HG03108 (cell line): Measurements from ENCODE around the gene PELI1.
"Not testable (repeated sequence)": the region's sequence is repeated elsewhere in the genome, so short reads cannot be mapped to it uniquely, and the experiment has no call there.

Experiments
- ATAC-seq: cut with Tn5 transposase; IDR thresholded peaks from one replicate; pipeline ENCODE4 v1.9.1; 2021; ENCODE audit warnings: moderate library complexity; ENCODE audit not compliant: unreplicated experiment

PELI1 gene

GRCh38 chr2:64092502-64092901 is 51.7 kb downstream of the PELI1 start:
- ATAC-seq = peak; percentile 72

GRCh38 chr2:64090264-64090663 is 54.0 kb downstream of the PELI1 start:
- peak; percentile 39 for ATAC-seq

GRCh38 chr2:64086347-64087082 is 57.7 kb downstream of the PELI1 start:
- no peak for ATAC-seq

- no peak for ATAC-seq
These were observed 58.3 kb downstream of the PELI1 start for GRCh38 chr2:64085936-64086335.

GRCh38 chr2:64081046-64081445 is 63.2 kb downstream of the PELI1 start:
- ATAC-seq = no peak

GRCh38 chr2:64080179-64080578 is 64.0 kb downstream of the PELI1 start:
- ATAC-seq = no peak

- not testable (repeated sequence) for ATAC-seq
These were observed 64.5 kb downstream of the PELI1 start for GRCh38 chr2:64079688-64080087.

GRCh38 chr2:64076828-64077227 is 67.4 kb downstream of the PELI1 start:
- ATAC-seq = not testable (repeated sequence)

GRCh38 chr2:64074616-64075015 is 69.6 kb downstream of the PELI1 start:
- ATAC-seq = not testable (repeated sequence)

- no peak for ATAC-seq
These were observed 76.9 kb downstream of the PELI1 start for GRCh38 chr2:64067326-64067725.

GRCh38 chr2:64065516-64065915 is 78.7 kb downstream of the PELI1 start:
- no peak for ATAC-seq

GRCh38 chr2:64063924-64064331 is 80.3 kb downstream of the PELI1 start:
- no peak for ATAC-seq

- no peak for ATAC-seq
These were observed 80.8 kb downstream of the PELI1 start for GRCh38 chr2:64063454-64063853.

- ATAC-seq = no peak
These were observed 81.4 kb downstream of the PELI1 start for GRCh38 chr2:64062840-64063239.

- ATAC-seq = no peak
These were observed 85.0 kb downstream of the PELI1 start for GRCh38 chr2:64059270-64059669.

GRCh38 chr2:64056021-64056420 is 88.2 kb downstream of the PELI1 start:
- ATAC-seq = no peak

- ATAC-seq = no peak
These were observed 89.9 kb downstream of the PELI1 start for GRCh38 chr2:64054161-64054915.

- ATAC-seq = no peak
These were observed 91.6 kb downstream of the PELI1 start for GRCh38 chr2:64052463-64053241.

GRCh38 chr2:64049633-64050220 is 94.5 kb downstream of the PELI1 start:
- ATAC-seq = peak; percentile 87

- no peak for ATAC-seq
These were observed 98.3 kb downstream of the PELI1 start for GRCh38 chr2:64045938-64046337.
